PC-9 (cell line): ENCODE data around the gene SYNDIG1. TPM values are rescaled to one million over a fixed set of nuclear protein-coding genes. Genes with fewer than 3 reads are reported as not detected.

Source experiments
- BruUV-seq: library from RNA; stranded (reverse); fragments of 400-500 nt; replicated peaks from 2 replicates; lab custom pipeline; 2021; lab: Mats Ljungman, UMichigan
- CTCF ChIA-PET: fragments of 300-600 bp; sonication (Branson Sonifier 250); formaldehyde crosslinking; loops from one replicate; lab custom pipeline; 2022; ENCODE audit warnings: antibody characterized with exemption; lab: Charles Lee
- POLR2A ChIA-PET: fragments of 300-600 bp; sonication (Branson Sonifier 250); formaldehyde crosslinking; loops from one replicate; lab custom pipeline; 2022; ENCODE audit warnings: antibody characterized with exemption; ENCODE audit not compliant: unreplicated experiment; lab: Charles Lee
- DNase-seq, 2 experiments: peaks; one replicate each; pipeline versions ENCODE4 v3.0.0 to v3.0.0-alpha.2; 2015 to 2022; ENCODE audit warnings: mixed read lengths in 1 of 2
- H2AFZ ChIP-seq: fragments of 200-600 bp; sonication (generic); 2 replicates; pipeline ENCODE4 v1.8.1; 2017; ENCODE audit warnings: antibody characterized with exemption
- H3F3A ChIP-seq: fragments of 200-600 bp; sonication (generic); 2 replicates; pipeline ENCODE4 v1.8.1; 2017; ENCODE audit warnings: antibody characterized with exemption, mild to moderate bottlenecking, low read depth; ENCODE audit not compliant: insufficient read depth
- H3K27ac ChIP-seq: fragments of 200-600 bp; sonication (generic); 2 replicates; pipeline ENCODE4 v1.6.1; 2016; ENCODE audit warnings: mixed run types
- H3K27me3 ChIP-seq: fragments of 200-600 bp; sonication (generic); 2 replicates; pipeline ENCODE4 v1.6.1; 2016; ENCODE audit warnings: low read depth, mixed run types; ENCODE audit not compliant: insufficient read depth
- H3K36me3 ChIP-seq: fragments of 200-600 bp; sonication (generic); 2 replicates; pipeline ENCODE4 v1.6.1; 2016; ENCODE audit warnings: low read depth, mixed run types
- H3K4me1 ChIP-seq: fragments of 200-600 bp; sonication (generic); replicated peaks from 2 replicates; pipeline ENCODE4 v1.6.1; 2016; ENCODE audit warnings: mixed run types; ENCODE audit not compliant: insufficient read depth
- H3K4me2 ChIP-seq: fragments of 200-600 bp; sonication (generic); 2 replicates; pipeline ENCODE4 v1.6.1; 2017; ENCODE audit warnings: mixed run types
- H3K4me3 ChIP-seq: fragments of 200-600 bp; sonication (generic); 2 replicates; pipeline ENCODE4 v1.6.1; 2016; ENCODE audit warnings: mixed run types
- H3K79me2 ChIP-seq: fragments of 200-600 bp; sonication (generic); 2 replicates; pipeline ENCODE4 v1.6.1; 2017; ENCODE audit warnings: low read depth, mixed run types
- H3K9me2 ChIP-seq: fragments of 200-600 bp; sonication (generic); 2 replicates; pipeline ENCODE4 v1.8.1; 2017; ENCODE audit warnings: mild to moderate bottlenecking; ENCODE audit not compliant: insufficient read depth
- H3K9me3 ChIP-seq: fragments of 200-600 bp; sonication (generic); 2 replicates; pipeline ENCODE4 v1.8.1; 2016; ENCODE audit warnings: low read depth; ENCODE audit not compliant: insufficient read depth
- H4K20me1 ChIP-seq: fragments of 200-600 bp; sonication (generic); 2 replicates; pipeline ENCODE4 v1.8.1; 2017; ENCODE audit not compliant: insufficient read depth
- EZH2 ChIP-seq: fragments of 200-600 bp; sonication (generic); IDR thresholded peaks from 2 replicates; pipeline ENCODE4 v1.8.0; 2017; ENCODE audit warnings: antibody characterized with exemption, low read depth
- intact Hi-C: fragments of 100-400 bp; cut with micrococcal nuclease; formaldehyde crosslinking; loops from one replicate; pipeline ENCODE4 v1.10.0; 2022; ENCODE audit not compliant: unreplicated experiment
- total RNA-seq: library from RNA; stranded (reverse); gene quantifications from 2 replicates; pipeline ENCODE4 v1.2.3, GENCODE V29; 2021
- TF ChIP-seq, protein P1 (sequence below): fragments of 200-600 bp; sonication (generic); conservative IDR thresholded peaks from 2 replicates; pipeline ENCODE4 v1.6.1; 2017; ENCODE audit warnings: mixed run types, antibody characterized with exemption, mild to moderate bottlenecking, moderate library complexity

The SYNDIG1 gene
- total RNA-seq, 1 experiment from 2014 or later: 0.17 TPM

DNA sequence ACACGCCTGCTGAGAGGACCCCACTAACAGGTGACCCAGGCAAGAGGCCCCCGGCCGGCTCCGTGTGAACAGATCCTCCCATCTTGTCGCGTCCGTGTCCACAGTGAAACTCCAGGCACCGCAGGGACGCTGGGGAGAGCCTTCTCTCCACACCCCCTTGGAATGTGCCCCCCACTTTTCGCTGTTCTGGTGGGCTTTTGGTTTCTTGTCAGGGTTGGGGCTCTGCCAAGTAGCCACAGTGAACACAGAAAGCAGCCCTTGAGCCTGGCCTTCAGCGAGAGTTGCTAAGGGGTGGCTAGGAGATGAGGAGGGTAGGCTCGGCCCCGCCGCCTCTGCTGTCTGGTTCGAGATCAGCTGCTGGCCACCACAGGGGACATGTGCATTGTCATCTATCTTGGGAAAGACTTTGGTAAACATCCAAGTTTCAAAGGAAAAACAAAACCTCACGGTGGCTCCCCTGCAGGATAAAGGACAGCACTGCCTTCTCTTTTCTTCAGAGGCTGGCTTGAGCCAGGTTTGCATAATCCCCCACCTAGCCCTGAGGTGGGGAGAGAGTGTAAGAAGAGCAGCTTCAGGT is 22.7 kb downstream of the SYNDIG1 start:
- intact Hi-C loops: loop anchor here (10.0 kb wide), 1 partner anchor 293 kb away; no protein-coding TSS in a partner anchor
- no peak overlapping the region for H3K4me2 ChIP-seq
- no peaks in the 10 kb centered on the region for H3K36me3 ChIP-seq
- H3K9me2 ChIP-seq: no peaks in the 10 kb centered on the region
- no peaks in the 10 kb centered on the region for H3K27me3 ChIP-seq
- no peak overlapping the region for H3K4me3 ChIP-seq
- no peaks in the 10 kb centered on the region for H3K9me3 ChIP-seq
- TF ChIP-seq, protein P1, sequence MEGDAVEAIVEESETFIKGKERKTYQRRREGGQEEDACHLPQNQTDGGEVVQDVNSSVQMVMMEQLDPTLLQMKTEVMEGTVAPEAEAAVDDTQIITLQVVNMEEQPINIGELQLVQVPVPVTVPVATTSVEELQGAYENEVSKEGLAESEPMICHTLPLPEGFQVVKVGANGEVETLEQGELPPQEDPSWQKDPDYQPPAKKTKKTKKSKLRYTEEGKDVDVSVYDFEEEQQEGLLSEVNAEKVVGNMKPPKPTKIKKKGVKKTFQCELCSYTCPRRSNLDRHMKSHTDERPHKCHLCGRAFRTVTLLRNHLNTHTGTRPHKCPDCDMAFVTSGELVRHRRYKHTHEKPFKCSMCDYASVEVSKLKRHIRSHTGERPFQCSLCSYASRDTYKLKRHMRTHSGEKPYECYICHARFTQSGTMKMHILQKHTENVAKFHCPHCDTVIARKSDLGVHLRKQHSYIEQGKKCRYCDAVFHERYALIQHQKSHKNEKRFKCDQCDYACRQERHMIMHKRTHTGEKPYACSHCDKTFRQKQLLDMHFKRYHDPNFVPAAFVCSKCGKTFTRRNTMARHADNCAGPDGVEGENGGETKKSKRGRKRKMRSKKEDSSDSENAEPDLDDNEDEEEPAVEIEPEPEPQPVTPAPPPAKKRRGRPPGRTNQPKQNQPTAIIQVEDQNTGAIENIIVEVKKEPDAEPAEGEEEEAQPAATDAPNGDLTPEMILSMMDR: no peak
- TF ChIP-seq EZH2: no peak
- CTCF ChIA-PET: no interaction called here
- no peak for DNase-seq
- POLR2A ChIA-PET: no interaction called here
- BruUV-seq: no TSS peak
- no peaks in the 10 kb centered on the region for H4K20me1 ChIP-seq
- no peaks in the 10 kb centered on the region for H3K79me2 ChIP-seq
- H3F3A ChIP-seq: no peaks in the 10 kb centered on the region
- H3K4me1 ChIP-seq: no peaks in the 10 kb centered on the region
- no peak overlapping the region for H3K27ac ChIP-seq
- H2AFZ ChIP-seq: no peak overlapping the region

- BruUV-seq: no TSS peak
- H3K9me2 ChIP-seq: no peaks in the 10 kb centered on the region
- no peaks in the 10 kb centered on the region for H3F3A ChIP-seq
- no peaks in the 10 kb centered on the region for H3K9me3 ChIP-seq
- H4K20me1 ChIP-seq: no peaks in the 10 kb centered on the region
- TF ChIP-seq, protein P1: no peak
- TF ChIP-seq EZH2: no peak
- no peak overlapping the region for H2AFZ ChIP-seq
- no peaks in the 10 kb centered on the region for H3K36me3 ChIP-seq
- no peak for DNase-seq
- H3K79me2 ChIP-seq: no peaks in the 10 kb centered on the region
- H3K27ac ChIP-seq: no peak overlapping the region
- intact Hi-C loops: loop anchor here (10.0 kb wide), 1 partner anchor 292 kb away; no protein-coding TSS in a partner anchor
- no peak overlapping the region for H3K4me3 ChIP-seq
- no peaks in the 10 kb centered on the region for H3K4me1 ChIP-seq
- no peak overlapping the region for H3K4me2 ChIP-seq
- ChIA-PET POLR2A (no interaction called here), CTCF (no interaction called here)
- no peaks in the 10 kb centered on the region for H3K27me3 ChIP-seq
Observed at GRCh38 chr20:24492698-24493097, 23.3 kb downstream of the SYNDIG1 start.

DNA sequence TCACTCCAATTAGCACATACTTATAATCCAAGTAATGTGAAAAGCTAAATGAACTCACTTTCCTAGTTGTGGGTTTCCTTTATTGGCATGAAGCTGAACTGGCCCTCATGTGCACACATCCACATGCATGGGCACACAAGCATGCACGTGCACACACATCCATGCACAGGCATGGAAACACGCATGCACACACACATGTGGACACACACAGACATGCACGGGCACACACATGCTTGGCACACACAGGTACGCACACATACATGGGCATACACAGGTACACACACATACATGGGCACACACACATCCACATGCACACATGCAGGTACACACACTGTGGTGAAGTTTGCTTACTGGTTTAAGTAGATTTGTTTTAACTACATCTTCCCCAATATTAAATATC is 23.8 kb downstream of the SYNDIG1 start:
- DNase-seq: no peak
- no peak overlapping the region for H3K27ac ChIP-seq
- no peak overlapping the region for H3K4me3 ChIP-seq
- H3K27me3 ChIP-seq: no peaks in the 10 kb centered on the region
- no peaks in the 10 kb centered on the region for H4K20me1 ChIP-seq
- CTCF ChIA-PET: no interaction called here
- no peaks in the 10 kb centered on the region for H3K9me3 ChIP-seq
- POLR2A ChIA-PET: no interaction called here
- no peaks in the 10 kb centered on the region for H3K4me1 ChIP-seq
- no peak overlapping the region for H2AFZ ChIP-seq
- BruUV-seq: no TSS peak
- H3K36me3 ChIP-seq: no peaks in the 10 kb centered on the region
- TF ChIP-seq, protein P1: no peak
- TF ChIP-seq EZH2: no peak
- H3K4me2 ChIP-seq: no peak overlapping the region
- intact Hi-C loops: loop anchor here (10.0 kb wide), 1 partner anchor 292 kb away; no protein-coding TSS in a partner anchor
- no peaks in the 10 kb centered on the region for H3F3A ChIP-seq
- H3K79me2 ChIP-seq: no peaks in the 10 kb centered on the region
- no peaks in the 10 kb centered on the region for H3K9me2 ChIP-seq
